GM12878 (cell line): Measurements from ENCODE around the gene LNX2.

Experiments used
- CBX3 ChIP-seq: fragments of 200-600 bp; sonication (generic); IDR thresholded peaks from 2 replicates; pipeline ENCODE4 v1.6.1; 2016; ENCODE audit warnings: low read depth, borderline replicate concordance
- EZH2 ChIP-seq: IDR thresholded peaks from 2 replicates; pipeline ENCODE4 v1.6.1; 2012; ENCODE audit warnings: low read depth, mild to moderate bottlenecking, control low read depth, inconsistent platforms, low read length, borderline replicate concordance; ENCODE audit not compliant: control insufficient read depth
- NFYA ChIP-seq: IDR thresholded peaks from 2 replicates; pipeline ENCODE4 v1.6.1; 2011; ENCODE audit warnings: low read depth, mild to moderate bottlenecking, low read length, improper control_type of control experiment, borderline replicate concordance
- NR2F1 ChIP-seq: fragments of 450-650 bp; conservative IDR thresholded peaks from 2 replicates; pipeline ENCODE4 v1.6.1; 2017; ENCODE audit warnings: mild to moderate bottlenecking
- POLR2AphosphoS2 ChIP-seq: IDR thresholded peaks from 2 replicates; pipeline ENCODE4 v1.6.1; 2011; ENCODE audit warnings: low read depth, mild to moderate bottlenecking, low read length, improper control_type of control experiment, moderate library complexity
- YBX1 ChIP-seq: fragments of 450-650 bp; IDR thresholded peaks from 2 replicates; pipeline ENCODE4 v1.6.1; 2016; ENCODE audit warnings: antibody characterized with exemption
- TF ChIP-seq, protein P1 (sequence below): IDR thresholded peaks from 2 replicates; pipeline ENCODE4 v1.6.1; 2012; ENCODE audit warnings: mild to moderate bottlenecking, low read depth, low read length

DNA sequence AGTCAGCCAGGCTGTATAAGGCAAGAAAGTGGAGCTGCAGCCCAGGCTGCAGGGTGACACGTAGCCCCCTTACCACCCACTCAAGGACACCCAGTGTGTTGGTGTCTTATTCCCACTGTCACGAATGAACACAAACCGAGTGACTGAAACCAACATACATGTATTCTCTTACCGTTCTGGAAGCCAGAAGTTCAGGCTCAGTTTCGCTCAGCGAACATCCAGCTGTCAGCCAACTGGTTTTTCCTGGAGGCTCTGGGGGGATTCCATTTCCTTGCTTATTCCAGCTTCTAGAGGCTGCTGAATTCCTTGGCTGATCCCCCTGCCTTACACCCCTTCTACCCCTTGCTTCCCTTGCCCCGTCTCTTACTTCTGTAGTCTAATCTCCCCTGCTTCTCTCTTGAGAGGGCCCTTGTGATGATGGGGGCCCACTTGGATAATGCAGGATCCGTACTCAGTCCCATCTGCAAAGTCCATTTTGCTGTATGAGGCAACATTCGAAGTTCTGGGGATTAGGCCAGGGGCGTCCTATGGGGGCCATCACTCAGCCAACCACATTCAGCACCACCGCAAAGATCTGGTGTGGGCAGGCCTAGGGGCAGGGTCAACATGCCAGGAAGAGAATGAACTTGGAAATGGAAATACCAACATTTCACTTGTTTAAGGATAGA, 122.6 kb downstream of the LNX2 start:
- TF ChIP-seq NFYA: no peak
- no peak for TF ChIP-seq YBX1
- TF ChIP-seq, protein P1, sequence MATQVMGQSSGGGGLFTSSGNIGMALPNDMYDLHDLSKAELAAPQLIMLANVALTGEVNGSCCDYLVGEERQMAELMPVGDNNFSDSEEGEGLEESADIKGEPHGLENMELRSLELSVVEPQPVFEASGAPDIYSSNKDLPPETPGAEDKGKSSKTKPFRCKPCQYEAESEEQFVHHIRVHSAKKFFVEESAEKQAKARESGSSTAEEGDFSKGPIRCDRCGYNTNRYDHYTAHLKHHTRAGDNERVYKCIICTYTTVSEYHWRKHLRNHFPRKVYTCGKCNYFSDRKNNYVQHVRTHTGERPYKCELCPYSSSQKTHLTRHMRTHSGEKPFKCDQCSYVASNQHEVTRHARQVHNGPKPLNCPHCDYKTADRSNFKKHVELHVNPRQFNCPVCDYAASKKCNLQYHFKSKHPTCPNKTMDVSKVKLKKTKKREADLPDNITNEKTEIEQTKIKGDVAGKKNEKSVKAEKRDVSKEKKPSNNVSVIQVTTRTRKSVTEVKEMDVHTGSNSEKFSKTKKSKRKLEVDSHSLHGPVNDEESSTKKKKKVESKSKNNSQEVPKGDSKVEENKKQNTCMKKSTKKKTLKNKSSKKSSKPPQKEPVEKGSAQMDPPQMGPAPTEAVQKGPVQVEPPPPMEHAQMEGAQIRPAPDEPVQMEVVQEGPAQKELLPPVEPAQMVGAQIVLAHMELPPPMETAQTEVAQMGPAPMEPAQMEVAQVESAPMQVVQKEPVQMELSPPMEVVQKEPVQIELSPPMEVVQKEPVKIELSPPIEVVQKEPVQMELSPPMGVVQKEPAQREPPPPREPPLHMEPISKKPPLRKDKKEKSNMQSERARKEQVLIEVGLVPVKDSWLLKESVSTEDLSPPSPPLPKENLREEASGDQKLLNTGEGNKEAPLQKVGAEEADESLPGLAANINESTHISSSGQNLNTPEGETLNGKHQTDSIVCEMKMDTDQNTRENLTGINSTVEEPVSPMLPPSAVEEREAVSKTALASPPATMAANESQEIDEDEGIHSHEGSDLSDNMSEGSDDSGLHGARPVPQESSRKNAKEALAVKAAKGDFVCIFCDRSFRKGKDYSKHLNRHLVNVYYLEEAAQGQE: no peak
- TF ChIP-seq POLR2AphosphoS2: no peak
- TF ChIP-seq NR2F1: no peak
- no peak for TF ChIP-seq EZH2
- TF ChIP-seq CBX3: no peak
